ENCODE results near the gene ADGRF3. TPM values are rescaled to one million over a fixed set of nuclear protein-coding genes. Genes with fewer than 3 reads are reported as not detected.

Gene ADGRF3
- total and polyA plus RNA-seq, 2 of the 13 experiments (the other 11 are each of a cell fraction or from before 2014, with no cell fraction given): 0.40 to 1.5 TPM

DNA sequence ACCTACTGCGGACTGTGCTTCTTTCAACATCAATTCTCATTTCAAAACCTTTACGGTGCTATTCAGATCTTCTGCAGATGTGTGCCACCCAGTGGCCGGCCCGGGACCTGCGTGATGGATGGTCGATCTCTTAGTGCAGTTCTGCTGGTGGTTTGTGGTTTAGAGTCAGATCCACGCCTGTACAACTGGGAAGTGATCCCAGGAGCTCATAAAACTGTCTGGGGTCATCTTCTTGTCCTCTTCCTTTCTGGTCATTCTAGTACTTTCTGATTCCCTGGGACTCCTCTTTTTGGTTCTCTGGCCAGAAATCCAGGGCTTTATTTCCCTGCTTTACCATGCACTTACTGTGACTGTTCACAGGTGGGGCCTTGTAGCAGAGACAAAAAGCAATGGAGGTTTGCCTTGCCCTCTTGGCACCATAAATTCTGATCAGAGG lies 16.5 kb downstream of the ADGRF3 start (continued):
- TF ChIP-seq ZNF773 (CRISPR knock-in tag; IDR thresholded peaks at IDR 0.05; ENCODE audit: borderline replicate concordance): no peak
- no peak for TF ChIP-seq ZNF207 (IDR thresholded peaks at IDR 0.05; ENCODE audit: borderline replicate concordance)
- TF ChIP-seq, protein P1, sequence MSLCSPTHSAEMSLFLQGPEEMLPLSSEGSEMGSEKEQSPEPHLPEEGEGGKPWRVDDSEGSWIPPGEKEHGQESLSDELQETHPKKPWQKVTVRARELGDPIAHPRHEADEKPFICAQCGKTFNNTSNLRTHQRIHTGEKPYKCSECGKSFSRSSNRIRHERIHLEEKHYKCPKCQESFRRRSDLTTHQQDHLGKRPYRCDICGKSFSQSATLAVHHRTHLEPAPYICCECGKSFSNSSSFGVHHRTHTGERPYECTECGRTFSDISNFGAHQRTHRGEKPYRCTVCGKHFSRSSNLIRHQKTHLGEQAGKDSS (CRISPR knock-in tag; IDR thresholded peaks at IDR 0.05; ENCODE audit: borderline replicate concordance, low read depth): peak; percentile 55; the same call in 1 of the 2 replicates
- TF ChIP-seq ZMYM4 (CRISPR knock-in tag; IDR thresholded peaks at IDR 0.05): 0 out of 2 replicates have a peak, but pooled peaks have one; percentile 34
- no peak for TF ChIP-seq ZBTB1 (CRISPR knock-in tag; IDR thresholded peaks at IDR 0.05; ENCODE audit: borderline replicate concordance)
- TF ChIP-seq ZNF256 (CRISPR knock-in tag; conservative IDR thresholded peaks at IDR 0.05): no peak
- TF ChIP-seq, protein P2, sequence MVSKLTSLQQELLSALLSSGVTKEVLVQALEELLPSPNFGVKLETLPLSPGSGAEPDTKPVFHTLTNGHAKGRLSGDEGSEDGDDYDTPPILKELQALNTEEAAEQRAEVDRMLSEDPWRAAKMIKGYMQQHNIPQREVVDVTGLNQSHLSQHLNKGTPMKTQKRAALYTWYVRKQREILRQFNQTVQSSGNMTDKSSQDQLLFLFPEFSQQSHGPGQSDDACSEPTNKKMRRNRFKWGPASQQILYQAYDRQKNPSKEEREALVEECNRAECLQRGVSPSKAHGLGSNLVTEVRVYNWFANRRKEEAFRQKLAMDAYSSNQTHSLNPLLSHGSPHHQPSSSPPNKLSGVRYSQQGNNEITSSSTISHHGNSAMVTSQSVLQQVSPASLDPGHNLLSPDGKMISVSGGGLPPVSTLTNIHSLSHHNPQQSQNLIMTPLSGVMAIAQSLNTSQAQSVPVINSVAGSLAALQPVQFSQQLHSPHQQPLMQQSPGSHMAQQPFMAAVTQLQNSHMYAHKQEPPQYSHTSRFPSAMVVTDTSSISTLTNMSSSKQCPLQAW (CRISPR knock-in tag; IDR thresholded peaks at IDR 0.05): peak; percentile 41; the same call in 1 of the 2 replicates
- TF ChIP-seq KAT8 (CRISPR knock-in tag; IDR thresholded peaks at IDR 0.05): peak; percentile 47; the same call in 1 of the 2 replicates
- TF ChIP-seq, protein P3, sequence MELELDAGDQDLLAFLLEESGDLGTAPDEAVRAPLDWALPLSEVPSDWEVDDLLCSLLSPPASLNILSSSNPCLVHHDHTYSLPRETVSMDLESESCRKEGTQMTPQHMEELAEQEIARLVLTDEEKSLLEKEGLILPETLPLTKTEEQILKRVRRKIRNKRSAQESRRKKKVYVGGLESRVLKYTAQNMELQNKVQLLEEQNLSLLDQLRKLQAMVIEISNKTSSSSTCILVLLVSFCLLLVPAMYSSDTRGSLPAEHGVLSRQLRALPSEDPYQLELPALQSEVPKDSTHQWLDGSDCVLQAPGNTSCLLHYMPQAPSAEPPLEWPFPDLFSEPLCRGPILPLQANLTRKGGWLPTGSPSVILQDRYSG (CRISPR knock-in tag; IDR thresholded peaks at IDR 0.05): no peak
- TF ChIP-seq GFI1 (CRISPR knock-in tag; IDR thresholded peaks at IDR 0.05; ENCODE audit: borderline replicate concordance): no peak
- TF ChIP-seq ZIK1 (CRISPR knock-in tag; IDR thresholded peaks at IDR 0.05; ENCODE audit: borderline replicate concordance, low read depth): no peak
- TF ChIP-seq STAG1 (CRISPR knock-in tag; IDR thresholded peaks at IDR 0.05): peak; percentile 87
- TF ChIP-seq NAIF1 (CRISPR knock-in tag; IDR thresholded peaks at IDR 0.05; ENCODE audit: borderline replicate concordance): no peak
- TF ChIP-seq YY1 (IDR thresholded peaks at IDR 0.05; ENCODE audit: insufficient read depth, insufficient replicate concordance, low read depth, low read length): peak; percentile 25
- TF ChIP-seq MTF1 (CRISPR knock-in tag; IDR thresholded peaks at IDR 0.05): no peak
- no peak for TF ChIP-seq EZH2 (conservative IDR thresholded peaks at IDR 0.05; ENCODE audit: low read depth, low read length)
- TF ChIP-seq KLF11 (CRISPR knock-in tag; IDR thresholded peaks at IDR 0.05): 0 out of 2 replicates have a peak, but pooled peaks have one; percentile 43
- TF ChIP-seq ZFP1 (CRISPR knock-in tag; IDR thresholded peaks at IDR 0.05): 0 out of 2 replicates have a peak, but pooled peaks have one; percentile 28
- peak; percentile 39; the same call in 1 of the 2 replicates for TF ChIP-seq FOSL2 (CRISPR knock-in tag; IDR thresholded peaks at IDR 0.05)
- TF ChIP-seq ZNF292 (CRISPR knock-in tag; IDR thresholded peaks at IDR 0.05; ENCODE audit: borderline replicate concordance, low read depth): no peak
- TF ChIP-seq ZNF749 (CRISPR knock-in tag; IDR thresholded peaks at IDR 0.05; ENCODE audit: borderline replicate concordance): no peak
- no peak for TF ChIP-seq TCF7 (IDR thresholded peaks at IDR 0.05; ENCODE audit: low read depth)
- TF ChIP-seq NFRKB (IDR thresholded peaks at IDR 0.05): no peak
- no peak for TF ChIP-seq MLLT10 (CRISPR knock-in tag; IDR thresholded peaks at IDR 0.05)
- TF ChIP-seq FOXO1 (CRISPR knock-in tag; IDR thresholded peaks at IDR 0.05): no peak
- TF ChIP-seq ZNF563 (CRISPR knock-in tag; IDR thresholded peaks at IDR 0.05): no peak
- TF ChIP-seq ZFP36 (IDR thresholded peaks at IDR 0.05; ENCODE audit: borderline replicate concordance, low read depth, low read length, partially characterized antibody): no peak
- TF ChIP-seq, protein P4, sequence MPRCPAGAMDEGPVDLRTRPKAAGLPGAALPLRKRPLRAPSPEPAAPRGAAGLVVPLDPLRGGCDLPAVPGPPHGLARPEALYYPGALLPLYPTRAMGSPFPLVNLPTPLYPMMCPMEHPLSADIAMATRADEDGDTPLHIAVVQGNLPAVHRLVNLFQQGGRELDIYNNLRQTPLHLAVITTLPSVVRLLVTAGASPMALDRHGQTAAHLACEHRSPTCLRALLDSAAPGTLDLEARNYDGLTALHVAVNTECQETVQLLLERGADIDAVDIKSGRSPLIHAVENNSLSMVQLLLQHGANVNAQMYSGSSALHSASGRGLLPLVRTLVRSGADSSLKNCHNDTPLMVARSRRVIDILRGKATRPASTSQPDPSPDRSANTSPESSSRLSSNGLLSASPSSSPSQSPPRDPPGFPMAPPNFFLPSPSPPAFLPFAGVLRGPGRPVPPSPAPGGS (CRISPR knock-in tag; IDR thresholded peaks at IDR 0.05): 0 out of 2 replicates have a peak, but pooled peaks have one; percentile 20
- TF ChIP-seq ZNF225 (CRISPR knock-in tag; IDR thresholded peaks at IDR 0.05): no peak
